Umbilical cord (tissue), 2 donors: ENCODE results near the gene USP5. TPM values are rescaled to one million over a fixed set of nuclear protein-coding genes. Genes with fewer than 3 reads are reported as not detected.
A peak's percentile ranks its signal among the peaks of the same experiment; 100 is the strongest.

Experiments
- DNase-seq: peaks from one replicate; pipeline ENCODE4 v3.0.0-alpha.2; 2015; ENCODE audit warnings: low spot score
- total RNA-seq: library from RNA; depleted of rRNA; stranded (reverse); fragments of >200 nt; gene quantifications from one replicate; pipeline ENCODE4 v1.2.3, GENCODE V29; 2014; ENCODE audit warnings: low replicate concordance; ENCODE audit not compliant: insufficient read depth

Gene USP5
- total RNA-seq, 1 donor from 2014 or later = 50.6 TPM

DNA sequence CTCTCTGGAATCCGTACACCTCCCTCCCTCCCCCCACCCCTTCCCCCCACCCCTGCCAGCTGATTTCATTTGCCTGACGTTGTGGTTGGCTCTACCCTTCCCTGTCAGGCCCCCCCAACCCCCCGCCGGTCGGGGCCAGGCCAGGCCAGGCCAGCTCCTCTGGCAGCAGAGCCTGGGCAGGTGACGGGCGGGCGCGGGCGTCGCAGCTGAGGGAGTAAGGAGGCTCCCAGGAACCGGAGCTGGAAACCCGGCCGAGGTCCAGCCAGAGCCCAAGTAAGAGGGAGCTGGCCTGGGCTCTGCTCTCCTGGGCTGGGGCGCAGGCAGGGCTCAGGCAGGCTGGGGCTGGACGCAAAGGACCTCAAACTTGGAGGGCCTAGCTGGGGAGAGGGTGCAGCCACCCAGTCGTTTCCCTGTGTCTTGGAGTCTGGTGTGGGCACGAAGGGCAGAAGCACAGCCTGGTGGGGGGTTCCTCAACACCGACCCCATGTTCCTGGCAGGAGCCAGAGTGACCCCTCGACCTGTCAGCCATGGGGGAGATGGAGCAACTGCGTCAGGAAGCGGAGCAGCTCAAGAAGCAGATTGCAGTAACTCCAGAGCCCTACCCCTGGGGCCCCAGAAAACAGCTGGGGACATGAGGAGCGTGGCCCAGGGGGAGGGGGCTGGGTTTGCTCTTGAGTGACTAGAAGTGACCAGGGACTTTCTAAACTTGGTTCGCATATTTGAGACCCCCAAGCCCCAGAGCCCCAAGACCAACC, 11.0 kb upstream of the USP5 start, which contains the start of gene GNB3:
Gene GNB3 (plus strand): TSS at position 165 of the 755 bp plus-strand sequence. CDS start 363 bp downstream, at position 528.
- DNase-seq = no peak

DNA sequence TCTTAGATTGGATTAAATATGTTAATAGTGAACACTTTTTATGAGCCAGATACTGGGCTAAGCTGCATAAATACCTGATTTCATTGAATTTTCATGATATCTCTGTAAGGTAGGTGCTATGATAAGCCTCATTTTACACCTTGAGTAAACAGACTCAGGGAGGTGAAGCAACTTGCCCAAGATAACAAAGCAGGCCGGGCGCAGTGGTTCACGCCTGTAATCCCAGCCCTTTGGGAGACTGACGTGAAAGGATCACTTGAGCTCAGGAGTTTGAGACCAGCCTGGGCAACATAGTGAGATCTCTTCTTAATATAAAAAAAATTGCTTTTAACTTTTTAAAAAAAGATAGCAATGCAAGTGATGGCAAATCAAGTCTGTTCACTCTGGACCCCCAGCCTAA, 9.9 kb upstream of the USP5 start:
- no peak for DNase-seq

DNA sequence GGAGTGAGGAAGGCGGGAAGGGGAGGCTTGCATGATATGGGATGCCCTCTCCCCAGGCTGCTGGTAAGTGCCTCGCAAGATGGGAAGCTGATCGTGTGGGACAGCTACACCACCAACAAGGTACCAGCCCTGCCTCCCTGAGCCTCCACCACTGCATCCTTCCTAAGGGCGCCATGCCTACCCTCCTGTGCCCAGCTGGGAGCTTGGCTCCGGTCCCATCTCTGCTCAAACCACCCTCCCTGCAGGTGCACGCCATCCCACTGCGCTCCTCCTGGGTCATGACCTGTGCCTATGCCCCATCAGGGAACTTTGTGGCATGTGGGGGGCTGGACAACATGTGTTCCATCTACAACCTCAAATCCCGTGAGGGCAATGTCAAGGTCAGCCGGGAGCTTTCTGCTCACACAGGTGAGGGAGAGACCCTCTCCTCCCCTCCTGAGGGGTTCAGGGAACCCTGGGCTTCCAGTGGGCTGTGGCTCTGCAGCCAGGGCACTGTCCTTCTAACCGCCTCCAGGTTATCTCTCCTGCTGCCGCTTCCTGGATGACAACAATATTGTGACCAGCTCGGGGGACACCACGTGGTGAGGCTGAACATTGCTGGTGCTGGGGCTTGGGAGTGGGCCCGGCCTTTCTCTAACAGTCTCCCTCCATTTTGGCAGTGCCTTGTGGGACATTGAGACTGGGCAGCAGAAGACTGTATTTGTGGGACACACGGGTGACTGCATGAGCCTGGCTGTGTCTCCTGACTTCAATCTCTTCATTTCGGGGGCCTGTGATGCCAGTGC, 8.6 kb upstream of the USP5 start:
- no peak for DNase-seq

DNA sequence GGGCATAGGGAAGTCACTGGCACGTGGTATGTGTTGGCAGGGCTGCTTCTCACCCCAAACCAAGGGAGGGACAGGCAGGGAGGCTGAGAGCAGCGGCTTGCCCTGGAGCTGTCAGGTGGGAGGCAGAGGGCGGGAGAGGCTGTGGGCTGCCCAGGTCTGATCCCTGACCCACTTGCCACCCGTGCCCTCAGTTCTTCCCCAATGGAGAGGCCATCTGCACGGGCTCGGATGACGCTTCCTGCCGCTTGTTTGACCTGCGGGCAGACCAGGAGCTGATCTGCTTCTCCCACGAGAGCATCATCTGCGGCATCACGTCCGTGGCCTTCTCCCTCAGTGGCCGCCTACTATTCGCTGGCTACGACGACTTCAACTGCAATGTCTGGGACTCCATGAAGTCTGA, 6.6 kb upstream of the USP5 start:
- DNase-seq = no peak

DNA sequence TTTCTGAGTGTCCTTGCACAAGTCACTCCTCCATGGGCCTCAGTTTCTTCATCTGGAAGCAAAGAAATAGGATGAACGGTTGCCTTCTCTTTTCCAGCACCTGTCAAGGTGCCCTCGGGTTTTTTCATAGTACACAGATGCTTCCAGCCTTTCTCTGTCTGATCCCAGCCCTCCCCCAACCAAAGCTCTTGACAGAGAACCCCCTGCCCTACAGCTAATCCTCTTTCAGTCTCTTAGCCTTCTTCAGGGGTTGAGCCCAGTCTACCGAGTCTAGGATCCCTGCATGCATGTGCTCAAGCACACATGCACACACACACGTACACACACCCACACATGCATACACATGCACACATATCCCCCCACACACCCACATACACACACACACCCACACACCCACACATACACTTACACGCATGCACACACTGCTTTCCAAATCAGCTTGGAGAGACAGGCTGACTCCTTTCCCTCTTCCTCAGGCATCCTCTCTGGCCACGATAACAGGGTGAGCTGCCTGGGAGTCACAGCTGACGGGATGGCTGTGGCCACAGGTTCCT, 5.6 kb upstream of the USP5 start:
- no peak for DNase-seq

DNA sequence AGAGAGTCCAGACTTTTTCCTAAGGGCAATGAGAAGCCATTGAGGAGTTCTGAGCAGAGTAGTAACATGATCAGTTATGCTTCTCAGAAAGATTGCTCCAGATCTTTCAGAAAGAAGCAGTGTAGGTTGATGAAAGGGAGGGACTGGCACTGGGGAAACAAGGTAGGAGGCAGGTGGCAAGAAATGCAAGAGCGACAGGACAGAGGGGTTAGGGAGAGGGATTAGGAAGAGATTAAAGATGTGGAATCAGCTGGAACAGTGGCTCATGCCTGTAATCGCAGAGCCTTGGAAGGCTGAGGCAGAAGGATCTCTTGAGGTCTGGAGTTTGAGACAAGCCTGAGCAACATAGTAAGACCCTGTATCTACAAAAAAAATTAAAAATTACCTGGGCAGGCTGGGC, 4.3 kb upstream of the USP5 start:
- DNase-seq = no peak

DNA sequence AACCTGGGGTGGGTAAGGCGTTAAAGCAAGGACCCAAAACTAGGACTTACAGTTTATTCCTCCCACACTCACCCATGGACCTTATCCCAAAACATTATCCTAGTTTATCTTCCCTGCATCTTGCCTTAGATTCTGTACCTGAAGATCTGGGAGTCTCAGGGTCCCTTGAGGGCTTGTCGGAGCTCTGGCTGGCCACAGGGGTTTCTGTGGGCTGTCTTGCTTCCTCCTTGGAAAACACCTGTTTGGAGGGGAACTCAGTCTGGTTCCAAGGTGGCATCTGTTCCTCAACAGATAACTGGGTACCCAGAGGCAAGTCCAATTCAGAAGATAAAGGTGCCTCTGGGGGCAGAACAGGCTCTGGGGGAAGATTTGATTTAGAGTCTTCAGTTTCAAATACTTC, 2.5 kb upstream of the USP5 start:
- DNase-seq = no peak

DNA sequence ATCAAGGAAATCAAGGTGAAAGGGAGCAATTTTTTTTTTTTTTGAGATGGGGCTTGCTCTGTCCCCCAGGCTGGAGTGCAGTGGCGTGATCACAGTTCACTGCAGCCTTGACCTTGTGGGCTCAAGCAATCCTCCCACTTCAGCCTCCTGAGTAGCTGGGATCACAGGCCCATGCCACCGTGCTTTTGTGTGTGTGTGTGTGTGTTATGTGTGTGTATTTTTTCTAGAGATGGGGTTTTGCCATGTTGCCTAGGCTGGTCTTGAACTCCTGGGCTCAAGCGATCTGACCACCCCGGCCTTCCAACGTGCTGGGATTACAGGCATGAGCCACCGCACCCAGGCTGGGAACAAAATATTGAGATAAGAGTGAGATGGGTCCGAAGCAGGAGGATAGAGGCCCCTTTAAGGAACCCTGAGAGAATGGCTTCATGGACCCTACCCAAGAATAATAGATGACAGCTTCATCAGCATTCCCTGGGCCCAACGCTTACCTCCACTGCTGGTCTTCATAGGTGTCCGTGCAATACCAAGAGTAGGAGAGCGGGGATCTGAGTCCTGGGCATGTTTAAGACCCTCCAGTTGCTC, 1.9 kb upstream of the USP5 start:
- DNase-seq = no peak

DNA sequence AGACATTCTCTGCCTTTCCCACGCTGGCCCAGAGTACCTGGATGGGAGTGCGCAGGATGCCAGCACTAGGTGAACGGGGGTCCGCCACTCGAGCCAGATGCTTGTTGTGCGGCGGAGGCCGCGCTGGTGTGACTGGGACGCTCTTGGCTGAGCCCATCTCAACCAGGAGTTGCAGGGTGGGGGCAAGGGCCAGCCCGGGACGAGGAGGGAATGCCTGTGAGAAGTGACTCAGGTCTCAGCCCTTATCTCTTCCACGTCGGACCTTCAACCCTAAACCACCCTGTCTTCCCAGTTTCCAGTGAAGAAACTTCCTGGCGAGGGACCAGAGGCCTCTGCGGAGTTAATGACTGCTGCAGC, 1.2 kb upstream of the USP5 start:
- no peak for DNase-seq

DNA sequence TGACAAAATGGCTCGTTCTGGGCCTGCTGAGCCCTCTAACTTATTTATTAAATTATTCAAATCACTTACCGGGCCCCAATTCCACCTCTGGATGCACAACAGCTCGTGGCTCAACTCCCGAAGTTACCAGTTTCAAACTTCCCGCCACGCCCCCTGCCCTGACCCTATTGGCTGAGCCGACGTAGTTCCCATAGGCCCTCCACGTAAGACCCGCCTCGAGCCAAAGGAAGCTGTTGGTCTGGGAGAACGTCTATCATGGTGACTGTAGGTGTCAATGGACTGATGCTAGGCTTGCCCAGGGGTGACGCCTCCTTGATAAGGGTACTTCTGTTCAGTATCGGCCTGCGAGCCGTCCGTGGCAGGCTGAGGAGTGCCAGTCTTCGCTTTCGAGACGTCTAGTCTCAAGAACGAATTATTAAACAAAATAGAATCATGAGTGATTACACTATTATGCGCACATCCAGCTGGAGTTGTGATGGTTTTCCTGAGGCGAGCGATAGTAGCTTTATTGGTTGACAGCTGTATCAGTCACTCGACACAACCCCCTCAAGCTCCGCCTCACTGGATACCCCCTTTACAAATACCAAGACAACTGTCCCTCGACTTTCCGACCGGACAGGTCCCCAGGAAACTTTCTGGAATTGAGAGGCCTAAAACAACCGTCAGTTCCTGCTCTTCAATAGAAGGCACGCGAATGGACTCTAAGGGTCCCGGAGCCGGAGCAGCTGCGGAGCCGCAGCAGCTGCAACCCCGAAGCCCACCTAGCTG, 613 bp upstream of the USP5 start, which contains the start of gene CDCA3:
Gene CDCA3 (minus strand): TSS at position 134 of the 768 bp plus-strand sequence. CDS start 334 bp downstream, outside the sequence.
- DNase-seq = peak; percentile 99

DNA sequence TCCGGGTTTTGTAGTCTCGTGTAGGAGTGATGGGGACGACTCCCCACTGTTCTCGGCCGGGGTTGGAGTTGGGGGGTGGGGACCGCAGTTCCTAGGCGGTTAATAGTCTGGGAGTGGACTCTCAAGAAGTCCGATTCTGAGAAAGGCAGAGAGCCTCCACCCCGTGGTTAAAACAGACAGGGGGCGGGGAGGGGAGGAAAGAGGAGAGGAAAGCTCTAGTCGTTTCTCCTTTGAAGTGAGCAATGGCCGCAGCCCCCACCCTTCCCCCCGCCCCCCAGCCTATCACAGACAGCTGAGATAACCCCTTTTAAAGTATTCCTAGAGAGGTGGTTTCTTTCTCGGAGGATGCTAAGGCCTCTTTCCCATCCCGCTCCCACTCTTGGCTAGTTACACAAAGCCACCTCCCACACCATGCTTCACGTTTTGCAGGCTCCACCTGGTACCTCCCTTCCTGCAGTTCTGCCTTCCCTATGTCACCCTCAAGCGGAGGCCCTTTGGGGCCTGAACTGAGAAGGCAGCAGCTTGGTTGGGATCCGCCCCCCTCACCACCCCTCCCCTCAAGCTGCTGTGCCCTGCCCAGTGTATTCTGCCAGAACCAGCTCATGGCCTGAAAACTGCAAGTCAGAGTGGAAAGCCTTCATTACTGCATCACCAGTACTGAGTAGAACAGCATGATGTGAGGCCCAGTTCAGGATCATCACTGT, 853 bp downstream of the USP5 start:
- peak; percentile 97 for DNase-seq

DNA sequence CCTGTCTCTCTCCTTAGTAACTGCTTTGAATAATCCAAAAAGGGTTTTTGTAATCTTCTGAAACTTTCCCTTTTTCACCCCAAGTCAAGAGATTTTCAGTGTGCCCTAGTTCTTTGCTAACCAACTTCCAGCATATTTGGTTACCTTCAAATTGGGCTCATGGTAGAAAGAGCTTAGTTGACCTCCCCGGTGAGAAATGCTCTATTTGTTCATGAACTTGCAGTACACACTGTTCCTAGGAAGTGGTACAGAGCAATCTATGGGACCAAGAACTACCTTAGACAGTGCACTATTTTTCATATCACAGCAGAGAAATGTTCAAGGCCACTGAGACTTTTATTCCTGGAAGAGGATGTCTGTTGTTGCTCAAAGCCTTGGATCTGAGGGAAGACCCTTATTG, 1.7 kb downstream of the USP5 start:
- no peak for DNase-seq

DNA sequence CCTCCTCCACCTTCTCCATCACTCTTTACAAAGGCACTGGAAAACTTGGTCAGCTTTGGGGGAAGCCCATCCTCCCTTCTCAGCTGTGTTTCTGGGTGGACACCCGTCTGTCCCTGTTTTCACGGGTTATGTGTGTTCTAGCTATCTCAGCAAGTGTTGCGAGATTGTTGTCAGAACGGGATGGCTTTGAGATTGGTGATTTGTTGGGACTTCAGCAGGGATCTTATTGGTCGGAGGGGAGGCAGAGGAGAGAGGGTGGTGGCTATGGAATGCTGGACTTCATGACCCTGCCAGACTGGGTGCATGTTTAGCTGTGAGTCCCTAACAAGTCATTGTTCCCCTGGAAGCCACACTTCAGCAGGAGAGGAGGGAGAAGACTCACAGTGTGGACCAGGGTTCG, 2.1 kb downstream of the USP5 start:
- no peak for DNase-seq

DNA sequence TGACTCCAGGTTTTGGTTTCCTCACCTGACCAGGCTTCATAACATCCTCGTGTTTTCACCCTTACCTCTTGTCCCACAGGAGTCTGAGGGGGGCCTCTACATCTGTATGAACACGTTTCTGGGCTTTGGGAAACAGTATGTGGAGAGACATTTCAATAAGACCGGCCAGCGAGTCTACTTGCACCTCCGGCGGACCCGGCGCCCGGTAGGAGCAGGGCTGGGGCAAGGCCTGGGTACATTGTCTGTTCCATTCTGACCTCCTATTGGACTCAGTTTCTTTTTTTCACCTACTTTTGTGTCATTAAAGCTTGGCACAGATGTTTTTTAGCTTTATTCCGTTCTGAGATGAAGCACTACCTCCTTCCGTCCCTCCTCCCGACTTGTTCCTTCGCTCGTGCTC, 3.4 kb downstream of the USP5 start:
- DNase-seq = no peak

DNA sequence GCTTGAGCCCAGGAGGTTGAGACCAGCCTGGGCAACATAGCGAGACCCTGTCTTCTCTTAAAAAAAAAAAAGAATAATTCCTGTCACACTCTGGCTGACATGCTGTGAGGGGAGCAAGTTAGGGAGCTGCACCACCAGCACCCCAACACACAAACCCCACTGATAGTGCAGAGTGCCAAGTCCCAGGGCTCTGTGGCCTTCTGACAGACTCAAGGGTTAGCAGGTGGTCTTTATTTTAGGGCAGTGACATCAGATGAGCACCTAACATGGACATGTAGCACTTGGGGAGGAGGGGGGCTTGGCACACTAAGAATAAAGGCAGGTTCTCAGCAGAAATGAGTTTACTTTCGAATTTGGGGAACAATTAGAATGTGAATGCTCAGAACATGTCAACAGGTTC, 6.8 kb downstream of the USP5 start:
- no peak for DNase-seq

DNA sequence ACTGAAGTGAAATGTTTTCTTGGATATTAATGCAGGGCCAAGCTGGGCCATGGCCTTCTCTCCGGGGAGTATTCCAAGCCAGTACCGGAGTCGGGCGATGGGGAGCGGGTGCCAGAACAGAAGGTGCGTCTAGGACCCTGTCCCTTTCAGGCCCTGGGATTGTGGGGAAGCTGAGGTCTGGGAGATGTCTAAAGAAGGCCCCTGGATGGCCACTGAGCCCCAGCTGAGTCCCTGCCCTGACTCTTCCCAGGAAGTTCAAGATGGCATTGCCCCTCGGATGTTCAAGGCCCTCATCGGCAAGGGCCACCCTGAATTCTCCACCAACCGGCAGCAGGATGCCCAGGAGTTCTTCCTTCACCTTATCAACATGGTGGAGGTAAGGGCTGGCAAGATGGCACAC, 8.2 kb downstream of the USP5 start:
- DNase-seq = no peak

DNA sequence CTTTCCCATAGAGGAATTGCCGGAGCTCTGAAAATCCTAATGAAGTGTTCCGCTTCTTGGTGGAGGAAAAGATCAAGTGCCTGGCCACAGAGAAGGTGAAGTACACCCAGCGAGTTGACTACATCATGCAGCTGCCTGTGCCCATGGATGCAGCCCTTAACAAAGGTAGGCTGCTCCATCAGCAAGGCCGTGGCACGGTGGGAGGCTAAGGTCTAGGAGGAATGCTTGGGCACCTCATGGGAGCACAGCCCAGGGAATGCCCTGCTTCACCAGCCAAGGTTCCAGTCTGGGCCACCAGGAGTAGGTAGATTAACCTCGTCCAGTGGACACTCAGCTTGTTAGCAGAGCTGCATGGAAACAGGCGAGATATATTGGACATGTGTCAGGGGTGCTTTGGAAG, 9.0 kb downstream of the USP5 start:
- no peak for DNase-seq

DNA sequence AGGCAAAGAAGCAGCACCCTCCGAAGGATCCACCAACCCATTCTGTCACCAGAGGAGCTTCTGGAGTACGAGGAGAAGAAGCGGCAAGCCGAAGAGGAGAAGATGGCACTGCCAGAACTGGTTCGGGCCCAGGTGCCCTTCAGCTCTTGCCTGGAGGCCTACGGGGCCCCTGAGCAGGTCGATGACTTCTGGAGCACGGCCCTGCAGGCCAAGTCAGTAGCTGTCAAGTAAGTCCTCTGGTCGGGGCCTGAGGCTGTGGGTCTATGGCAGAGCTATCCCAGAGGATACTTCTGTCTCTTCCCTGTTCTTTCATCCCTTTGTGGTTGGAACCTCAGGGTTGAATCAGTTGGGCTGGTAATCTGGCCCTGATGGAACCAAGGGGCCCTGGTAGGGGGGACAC, 9.4 kb downstream of the USP5 start:
- no peak for DNase-seq

DNA sequence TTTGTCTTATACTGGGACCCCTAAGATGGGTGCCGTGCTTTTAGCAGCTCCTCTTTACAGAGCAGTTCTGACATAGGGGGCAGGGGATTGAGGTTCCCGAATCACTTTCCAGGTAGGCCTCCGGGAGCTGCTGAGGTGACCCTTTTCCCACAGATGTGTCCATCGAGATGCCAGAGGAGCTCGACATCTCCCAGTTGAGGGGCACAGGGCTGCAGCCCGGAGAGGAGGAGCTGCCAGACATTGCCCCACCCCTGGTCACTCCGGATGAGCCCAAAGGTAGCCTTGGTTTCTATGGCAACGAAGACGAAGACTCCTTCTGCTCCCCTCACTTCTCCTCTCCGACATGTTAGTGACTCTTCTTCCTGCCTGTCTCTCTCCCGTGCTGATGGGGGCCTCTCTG, 11.1 kb downstream of the USP5 start:
- DNase-seq = no peak

DNA sequence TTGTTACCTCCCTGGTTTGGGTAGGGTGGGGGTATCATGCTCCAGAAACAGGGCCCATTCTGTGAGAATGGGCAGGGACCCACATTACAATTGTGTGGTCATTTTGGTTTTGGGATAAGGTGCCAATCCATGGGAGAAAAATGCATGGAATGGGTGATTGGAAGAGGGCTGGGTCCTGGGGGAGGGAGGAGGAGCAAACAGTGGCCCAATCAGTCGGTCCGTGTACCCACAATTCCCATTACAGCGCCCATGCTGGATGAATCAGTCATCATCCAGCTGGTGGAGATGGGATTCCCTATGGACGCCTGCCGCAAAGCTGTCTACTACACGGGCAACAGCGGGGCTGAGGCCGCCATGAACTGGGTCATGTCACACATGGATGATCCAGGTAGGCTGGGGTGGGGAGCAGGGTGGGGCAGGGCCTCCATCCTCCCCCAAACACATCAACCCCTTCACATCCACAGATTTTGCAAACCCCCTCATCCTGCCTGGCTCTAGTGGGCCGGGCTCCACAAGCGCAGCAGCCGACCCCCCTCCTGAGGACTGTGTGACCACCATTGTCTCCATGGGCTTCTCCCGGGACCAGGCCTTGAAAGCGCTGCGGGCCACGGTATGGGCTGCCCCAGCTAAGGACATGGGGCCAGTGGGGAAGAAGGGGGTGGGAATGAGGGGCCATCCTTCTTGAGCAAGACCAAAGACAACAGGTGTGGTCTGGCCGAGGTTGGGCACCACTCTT, 11.8 kb downstream of the USP5 start:
- DNase-seq = no peak
